ENCODE measurements around the gene SELENOS.

SELENOS gene

GRCh38 chr15:101258238-101259144 is 18.8 kb downstream of the SELENOS start:
- DNase-seq (ENCODE audit: low read depth, low spot score) = no peak
- peak; percentile 62 for TF ChIP-seq CTCF (IDR thresholded peaks at IDR 0.05; ENCODE audit: insufficient read depth, low read length, missing control alignments)
- POLR2A ChIA-PET = no interaction called here
- CTCF ChIA-PET = interaction anchor here (0.6 to 11.9 kb wide), 34 partner anchors 9 to 648 kb away, joined by 3 to 278 read pairs (median 4); no protein-coding TSS in a partner anchor
- H3K4me3 ChIP-seq (ENCODE audit: low read depth, low read length) = no peak overlapping the region

GRCh38 chr15:101256757-101257156 is 20.5 kb downstream of the SELENOS start:
- H3K4me3 ChIP-seq (ENCODE audit: low read depth, low read length) = no peak overlapping the region
- TF ChIP-seq CTCF (IDR thresholded peaks at IDR 0.05; ENCODE audit: insufficient read depth, low read length, missing control alignments) = no peak
- CTCF ChIA-PET = interaction anchor here (1.1 to 11.9 kb wide), 7 partner anchors 124 to 338 kb away, joined by 3 to 278 read pairs (median 20); partner anchors contain the start of gene LRRK1
- POLR2A ChIA-PET = no interaction called here
- no peak for DNase-seq (ENCODE audit: low read depth, low spot score)

- POLR2A ChIA-PET = interaction anchor here (0.5 kb wide), 1 partner anchor 131 kb away, joined by 3 read pairs; no protein-coding TSS in a partner anchor
- CTCF ChIA-PET = interaction anchor here (0.8 to 11.9 kb wide), 13 partner anchors 9 to 339 kb away, joined by 3 to 278 read pairs (median 3); partner anchors contain the start of gene LRRK1
- no peak for DNase-seq (ENCODE audit: low read depth, low spot score)
- TF ChIP-seq CTCF (IDR thresholded peaks at IDR 0.05; ENCODE audit: insufficient read depth, low read length, missing control alignments) = no peak
- H3K4me3 ChIP-seq (ENCODE audit: low read depth, low read length) = no peak overlapping the region
These were observed 21.6 kb downstream of the SELENOS start for GRCh38 chr15:101255615-101256241.

- no peak for DNase-seq (ENCODE audit: low read depth, low spot score)
- ChIA-PET CTCF (interaction anchor here (0.7 to 11.9 kb wide), 13 partner anchors 8 to 338 kb away, joined by 3 to 278 read pairs (median 3); partner anchors contain the start of gene LRRK1), POLR2A (interaction anchor here (0.5 kb wide), 1 partner anchor 130 kb away, joined by 3 read pairs; no protein-coding TSS in a partner anchor)
- no peak overlapping the region for H3K4me3 ChIP-seq (ENCODE audit: low read depth, low read length)
- no peak for TF ChIP-seq CTCF (IDR thresholded peaks at IDR 0.05; ENCODE audit: insufficient read depth, low read length, missing control alignments)
These were observed 22.3 kb downstream of the SELENOS start for GRCh38 chr15:101255051-101255395.

- CTCF ChIA-PET = interaction anchor here (0.7 to 11.9 kb wide), 10 partner anchors 8 to 337 kb away, joined by 3 to 278 read pairs (median 4); no protein-coding TSS in a partner anchor
- TF ChIP-seq CTCF (IDR thresholded peaks at IDR 0.05; ENCODE audit: insufficient read depth, low read length, missing control alignments) = no peak
- POLR2A ChIA-PET = no interaction called here
- no peak for DNase-seq (ENCODE audit: low read depth, low spot score)
- no peak overlapping the region for H3K4me3 ChIP-seq (ENCODE audit: low read depth, low read length)
These were observed 22.9 kb downstream of the SELENOS start for GRCh38 chr15:101254157-101255050.

Measured in AG04449 (cell line).